Measurements from ENCODE around the gene C10orf90.

- no peak for TF ChIP-seq CTCF (IDR thresholded peaks at IDR 0.05)
- TF ChIP-seq POLR2AphosphoS5 (IDR thresholded peaks at IDR 0.05), result no peak
Measured at GRCh38 chr10:126701526-126701925, 31.0 kb upstream of the C10orf90 start.
